HG03558 (cell line): ENCODE data around the gene CTCF.
A peak's percentile ranks its signal among the peaks of the same experiment; 100 is the strongest.

Source experiments
- ATAC-seq: cut with Tn5 transposase; IDR thresholded peaks from one replicate; pipeline ENCODE4 v1.9.1; 2021; ENCODE audit warnings: moderate number of reproducible peaks; ENCODE audit not compliant: unreplicated experiment; ENCODE audit errors: extremely low read depth

CTCF gene

DNA sequence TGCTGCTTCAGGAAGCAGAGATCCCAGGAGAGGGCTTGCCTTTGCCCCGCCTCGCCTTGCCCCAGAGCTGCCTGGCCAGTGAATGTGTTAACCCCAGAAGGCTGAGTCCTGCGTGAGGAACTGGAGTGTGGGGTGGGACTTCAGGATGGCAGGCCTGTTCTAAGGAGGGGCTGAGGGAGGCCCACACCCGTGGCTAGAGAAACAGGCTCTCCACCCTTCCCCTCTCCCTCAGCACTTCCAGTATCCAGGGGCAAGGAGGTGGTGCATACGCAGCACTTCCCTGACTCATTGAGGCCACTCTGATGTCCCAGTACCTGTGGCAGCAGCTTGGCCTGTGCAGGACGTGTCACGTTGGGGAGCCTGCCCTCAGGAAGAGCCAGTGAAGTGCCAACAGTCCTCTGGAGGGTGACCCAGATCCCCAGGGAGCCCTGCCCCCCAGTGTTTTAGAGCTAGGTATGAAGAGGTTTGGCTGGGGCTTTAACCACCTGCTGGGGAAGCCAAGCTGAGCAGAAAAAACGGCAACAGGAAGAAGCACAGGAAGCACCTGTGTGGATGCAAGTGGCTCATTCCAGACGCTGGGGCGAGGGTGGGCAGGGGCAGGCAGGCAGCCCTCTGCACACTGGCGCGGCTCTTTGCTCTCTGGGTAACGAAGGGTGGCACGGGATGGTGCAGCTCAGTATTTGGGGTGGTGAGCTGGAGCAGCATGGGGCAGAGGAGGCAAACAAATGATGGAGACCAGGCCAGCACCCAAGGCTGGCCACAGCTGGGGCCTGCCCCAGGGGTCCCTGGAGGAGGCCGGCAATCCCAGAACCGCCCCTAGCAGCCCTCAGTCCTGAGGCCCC is 14.7 kb upstream of the CTCF start:
- no peak for ATAC-seq

DNA sequence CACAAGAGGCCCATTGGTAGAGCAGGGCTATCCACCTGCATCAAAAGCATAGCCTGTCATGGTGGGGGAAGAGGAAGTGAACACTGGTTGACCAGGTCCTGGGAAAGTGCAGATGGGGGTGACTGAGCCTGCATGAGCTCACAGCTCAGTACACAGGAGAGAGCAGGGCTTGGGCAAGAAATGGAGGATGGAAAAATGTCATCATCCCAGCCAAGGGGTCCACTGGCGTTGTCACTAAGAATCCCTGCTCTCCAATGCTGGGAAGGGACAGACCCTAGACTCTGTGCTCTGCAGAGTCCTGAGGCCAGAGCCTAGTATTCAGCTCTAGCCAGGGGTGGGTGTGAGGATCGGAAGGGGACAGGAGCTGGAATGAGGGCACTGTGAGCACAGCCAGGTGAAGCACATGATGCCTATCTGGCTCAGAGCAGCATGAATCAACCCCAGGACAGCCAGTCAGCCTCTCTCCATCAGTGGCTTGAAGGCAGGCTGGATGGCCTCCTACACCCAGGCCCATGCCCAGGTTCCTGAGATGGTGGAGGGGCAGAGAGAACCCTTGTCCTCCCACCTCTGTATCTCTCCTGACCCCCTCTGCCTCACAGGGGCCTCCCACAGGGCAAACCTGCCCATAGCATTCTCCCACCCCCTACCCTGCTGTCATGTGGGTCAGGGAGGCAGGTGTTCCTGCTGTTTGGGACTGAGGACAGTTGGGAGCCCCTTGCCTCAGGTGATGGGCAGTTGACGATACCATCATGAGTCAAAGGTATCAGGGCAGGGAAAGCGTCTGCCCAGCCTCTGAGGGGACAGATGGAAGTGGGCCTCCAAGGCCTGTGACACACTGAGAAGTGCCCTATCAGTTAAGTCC is 13.8 kb upstream of the CTCF start:
- ATAC-seq: no peak

DNA sequence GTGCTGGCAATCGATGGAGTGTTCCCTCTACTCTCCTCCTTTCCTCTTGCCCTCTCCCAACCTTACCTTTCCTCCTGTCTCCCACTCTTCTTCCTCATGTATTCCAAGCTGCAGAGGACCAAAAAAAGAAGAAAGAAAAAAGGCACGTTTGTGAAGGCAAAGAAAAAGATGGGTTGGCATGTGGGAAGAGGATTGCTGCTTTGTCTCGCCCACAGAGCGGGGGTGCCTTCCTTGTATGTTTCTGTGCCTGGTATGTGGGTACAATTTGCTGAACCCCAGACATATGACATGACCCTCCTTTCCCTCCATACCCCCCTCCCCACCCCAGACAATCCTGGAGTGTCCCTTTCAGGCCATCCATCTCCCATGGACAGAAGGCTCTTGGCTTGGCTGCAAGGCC is 13.1 kb upstream of the CTCF start:
- ATAC-seq: no peak

DNA sequence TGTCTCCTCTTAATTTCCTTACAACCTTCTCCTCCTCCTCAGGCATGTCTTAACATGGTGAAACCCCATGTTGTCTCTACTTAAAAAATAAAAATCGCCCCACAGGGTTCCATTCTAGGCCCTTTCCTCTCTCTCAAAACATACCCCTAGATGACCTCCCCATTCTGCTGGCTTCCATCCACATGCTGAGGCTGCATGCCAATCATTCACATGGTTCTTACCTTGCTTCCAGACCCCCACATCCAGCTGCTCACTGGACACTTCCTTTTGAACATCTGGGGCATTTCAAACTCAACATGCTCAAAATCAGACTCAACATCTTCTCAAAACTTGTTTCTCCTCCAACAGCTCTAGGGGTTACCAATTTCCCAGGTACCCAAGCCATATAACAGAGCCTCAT is 12.4 kb upstream of the CTCF start:
- ATAC-seq: no peak

DNA sequence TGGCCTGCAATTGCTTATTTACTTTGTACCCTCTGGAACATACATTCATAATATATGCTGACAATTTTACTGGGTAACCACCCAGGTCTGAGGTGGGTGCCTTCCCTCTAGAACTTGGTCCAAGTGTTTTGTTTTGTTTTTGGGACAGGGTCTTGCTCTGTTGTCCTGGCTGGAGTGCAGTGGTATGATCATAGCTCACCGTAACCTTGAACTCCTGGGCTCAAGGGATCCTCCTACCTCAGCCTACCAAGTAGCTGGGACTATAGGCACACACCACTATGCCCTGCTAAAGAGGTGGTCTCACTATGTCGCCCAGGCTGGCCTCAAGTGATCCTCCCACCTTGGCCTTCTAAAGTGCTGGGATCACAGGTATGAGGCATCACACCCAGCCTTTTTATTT is 11.2 kb upstream of the CTCF start:
- no peak for ATAC-seq

DNA sequence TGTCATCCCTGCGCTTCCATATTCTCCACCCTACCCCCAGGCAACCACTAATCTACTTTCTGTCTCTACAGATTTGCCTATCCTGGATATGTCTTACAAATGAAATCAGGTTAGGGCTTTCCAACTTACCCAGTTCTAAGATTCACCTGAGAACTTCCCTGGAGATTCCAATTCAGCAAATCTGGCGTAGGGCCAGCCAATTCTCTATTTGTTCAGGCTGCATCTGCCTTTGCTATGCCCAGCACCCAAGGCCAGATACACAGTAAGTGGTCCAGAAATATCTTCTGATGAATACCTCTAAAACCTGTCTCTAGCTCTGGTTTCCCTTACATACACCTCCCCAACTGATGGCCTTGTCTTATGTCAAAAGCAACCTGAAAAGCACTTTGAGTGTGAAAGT is 10.4 kb upstream of the CTCF start:
- no peak for ATAC-seq

DNA sequence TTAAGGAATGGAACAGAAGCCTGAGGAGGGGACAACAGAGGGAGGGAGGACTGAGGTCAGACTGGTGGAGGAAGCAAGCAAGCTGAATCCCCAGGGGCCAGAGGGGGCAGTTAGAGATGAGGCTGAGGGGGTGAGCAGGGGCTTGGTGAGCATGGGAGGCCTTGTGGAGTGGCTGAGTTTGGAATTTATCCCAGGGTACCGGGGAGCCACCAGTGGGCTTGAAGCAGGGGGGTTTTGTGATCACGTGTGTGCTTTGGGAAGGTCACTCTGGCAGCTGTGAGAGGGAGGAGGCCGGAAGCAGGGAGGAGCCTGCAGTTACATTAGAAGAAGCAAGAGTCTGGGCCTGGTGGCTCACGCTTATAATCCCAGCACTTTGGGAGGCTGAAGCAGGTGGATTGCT is 9.8 kb upstream of the CTCF start:
- no peak for ATAC-seq

DNA sequence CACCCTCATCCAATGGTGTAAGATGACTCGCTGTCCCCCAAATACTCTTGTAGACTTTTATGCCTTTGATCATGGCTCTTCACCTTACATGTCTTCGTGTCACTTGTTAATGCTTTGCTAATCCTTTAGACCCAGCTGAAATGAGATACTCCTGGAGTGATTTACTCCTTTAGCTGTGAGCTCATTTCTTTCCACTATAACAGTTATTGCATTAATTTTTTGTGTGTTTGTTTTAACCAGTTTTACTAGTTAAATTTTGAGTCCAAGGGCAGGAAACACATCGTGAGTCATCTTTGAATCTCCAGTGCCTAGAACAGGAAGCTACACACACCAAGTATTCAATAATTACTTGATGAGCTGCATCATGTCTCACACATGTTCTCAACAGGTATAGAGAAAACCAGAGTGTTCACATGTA is 6.5 kb upstream of the CTCF start:
- ATAC-seq: no peak

DNA sequence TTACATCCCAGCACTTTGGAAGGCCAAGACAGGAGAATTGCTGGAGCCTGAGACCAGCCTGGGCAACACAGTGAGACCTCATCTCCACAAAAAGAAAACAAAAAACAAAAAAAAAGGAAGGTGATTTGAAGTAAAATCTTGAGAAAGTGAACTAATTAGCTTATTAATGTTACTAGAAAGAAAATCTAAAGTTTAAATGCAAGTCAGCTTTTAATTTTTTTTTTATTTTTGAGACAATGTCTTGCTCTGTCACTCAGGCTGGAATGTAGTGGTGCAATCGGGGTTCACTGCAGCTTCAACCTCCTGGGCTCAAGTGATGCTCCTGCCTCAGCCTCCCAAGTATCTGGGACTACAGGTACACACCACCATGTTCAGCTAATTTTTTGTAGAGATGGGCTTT is 3.5 kb upstream of the CTCF start:
- ATAC-seq: no peak

DNA sequence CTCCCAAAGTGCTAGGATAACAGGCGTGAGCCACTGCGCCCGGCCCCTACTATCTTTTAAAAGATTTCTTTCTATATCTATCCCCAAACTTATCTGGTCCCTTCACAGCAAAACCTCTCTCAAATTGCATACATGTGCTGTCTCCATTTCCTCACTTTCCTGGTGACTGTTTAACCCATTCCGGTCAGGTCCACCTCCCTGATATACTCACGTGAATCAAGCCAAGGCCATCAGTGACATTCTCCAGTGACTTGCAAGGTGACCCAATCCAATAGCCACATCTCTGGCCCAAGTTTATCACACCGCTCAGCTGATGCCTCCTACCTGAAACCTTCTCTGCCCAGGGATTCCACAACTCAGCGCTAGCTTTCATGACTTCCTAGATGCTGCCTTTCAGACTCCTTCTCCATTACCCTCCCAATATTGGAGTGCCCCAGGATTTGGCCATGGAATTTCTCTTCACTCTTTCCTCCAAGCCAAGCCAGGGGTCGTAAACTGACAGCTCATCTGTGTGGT is 1.4 kb upstream of the CTCF start:
- ATAC-seq: no peak

DNA sequence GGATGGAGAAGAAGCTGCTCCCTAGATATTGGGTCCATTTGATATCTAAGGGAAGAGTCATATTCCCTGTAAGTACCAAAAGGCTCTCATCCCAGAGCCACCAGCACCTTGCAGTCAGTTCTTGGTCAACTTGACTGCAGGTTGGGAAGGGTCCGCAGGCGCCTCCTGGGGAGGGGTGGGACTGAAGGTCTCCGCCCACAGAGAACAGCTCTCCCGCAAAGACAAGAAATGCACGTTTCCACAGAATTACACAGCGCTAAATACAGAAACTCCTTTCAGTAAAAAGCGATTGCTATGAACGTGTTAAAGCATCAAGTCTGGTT is 864 bp upstream of the CTCF start:
- ATAC-seq: no peak

DNA sequence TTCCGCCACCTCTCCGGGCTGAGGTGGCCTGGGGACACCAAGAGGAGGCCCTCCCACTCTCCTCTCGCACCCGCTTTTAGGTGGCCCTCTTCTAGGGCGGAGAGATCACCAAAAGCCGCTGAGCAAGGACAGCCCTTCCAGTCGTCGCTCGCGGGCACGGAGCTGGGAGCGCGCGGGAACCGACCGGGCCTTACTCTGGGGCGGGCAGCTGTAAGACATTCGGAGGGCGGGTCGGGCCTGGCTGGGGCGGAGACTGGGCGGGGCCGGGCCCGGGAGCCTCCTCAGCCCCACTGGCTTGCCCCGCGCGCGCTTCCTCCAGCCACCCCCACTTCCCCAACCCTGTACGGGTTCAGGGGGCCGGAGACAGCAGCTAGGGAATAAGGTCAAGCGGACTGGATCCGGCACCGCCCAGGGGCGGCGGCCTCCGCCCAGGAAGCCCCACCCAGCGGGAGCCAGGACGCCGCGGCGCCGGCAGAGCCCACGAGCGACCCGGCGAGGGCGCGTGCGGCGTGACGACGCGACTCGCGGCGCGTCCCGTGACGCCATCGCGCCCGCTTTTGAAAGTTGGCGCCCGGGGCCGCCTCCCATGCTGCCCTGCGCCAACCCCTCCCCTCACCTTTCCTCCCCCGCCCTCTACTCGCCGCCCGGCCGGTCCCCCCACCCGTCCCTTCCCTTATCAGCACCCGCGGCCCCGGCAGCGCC is 351 bp upstream of the CTCF start:
- peak; percentile 64 for ATAC-seq

DNA sequence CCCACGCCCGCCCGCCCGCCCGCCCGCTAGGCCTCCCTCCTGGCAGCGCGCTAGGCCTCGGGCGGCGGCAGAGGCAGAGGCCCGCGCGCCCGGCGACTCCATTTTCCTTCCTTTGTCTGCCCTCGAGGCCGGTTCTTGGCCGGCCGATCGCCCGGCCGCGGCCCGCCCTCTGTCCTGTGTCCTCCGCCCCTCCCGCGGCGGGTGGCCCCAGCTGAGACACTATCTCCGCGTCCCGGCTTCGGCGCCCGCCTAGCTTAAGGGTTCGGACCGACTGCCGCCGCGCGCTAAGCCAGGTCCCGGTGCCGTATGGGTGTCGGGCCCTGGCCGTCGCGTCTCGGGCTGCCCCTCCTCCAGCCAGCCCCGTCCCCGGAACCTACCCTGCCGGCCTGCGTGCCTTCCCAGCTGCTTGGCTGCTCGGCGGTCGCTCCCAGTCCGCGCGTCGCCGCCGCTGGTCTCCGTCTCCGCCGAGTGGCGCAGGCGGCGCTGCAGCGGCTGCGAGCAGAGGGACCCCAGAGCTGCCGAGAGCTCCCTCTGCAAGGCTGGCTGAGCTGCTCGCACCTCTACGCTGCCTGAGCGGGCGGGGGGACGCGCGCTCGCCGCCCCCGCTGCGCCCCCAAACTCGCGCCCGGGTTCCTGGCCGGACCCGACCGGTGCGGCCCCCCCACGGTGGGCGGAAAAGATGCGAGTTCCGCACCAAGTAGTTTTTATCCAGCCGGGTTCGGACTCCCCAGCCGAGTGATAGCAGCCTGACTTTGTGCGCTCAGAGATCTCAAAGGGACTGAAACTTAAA is 787 bp downstream of the CTCF start:
- ATAC-seq: peak; percentile 14

DNA sequence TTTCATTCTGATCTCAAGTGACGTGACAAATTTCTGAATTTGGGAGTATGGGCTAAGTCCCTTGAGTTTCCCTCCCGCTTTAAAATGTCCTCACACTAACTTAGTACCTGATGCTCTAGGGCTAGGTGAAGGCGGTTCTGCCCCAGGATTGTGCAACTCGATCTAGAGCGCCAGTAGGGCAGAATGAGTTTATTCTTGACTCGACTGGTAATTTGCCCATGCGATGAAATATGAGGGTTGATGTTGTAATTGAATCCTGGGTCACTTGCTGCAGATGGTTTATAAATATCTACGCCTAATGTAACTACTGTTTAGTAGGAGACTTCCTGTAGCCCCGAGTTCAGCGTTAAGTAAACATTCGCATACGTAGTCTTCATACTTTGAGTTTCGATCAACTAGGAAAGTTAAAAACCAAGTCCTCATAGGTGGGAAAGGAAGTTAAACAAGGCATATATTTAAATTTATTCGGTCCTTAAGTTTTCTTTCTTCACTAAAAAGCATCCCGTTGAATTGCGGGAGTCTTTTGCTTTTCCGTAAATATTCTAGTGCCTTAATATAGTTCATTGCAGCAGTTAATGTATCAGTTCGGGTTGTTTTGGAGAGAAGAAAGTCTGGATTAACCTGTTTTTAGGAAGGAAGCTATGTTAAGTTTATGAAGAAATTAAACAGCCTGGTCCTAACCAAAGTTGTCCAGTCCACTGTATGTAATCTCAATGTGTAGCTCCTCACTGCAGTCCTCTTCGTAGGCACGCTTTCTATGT is 1.6 kb downstream of the CTCF start:
- no peak for ATAC-seq

DNA sequence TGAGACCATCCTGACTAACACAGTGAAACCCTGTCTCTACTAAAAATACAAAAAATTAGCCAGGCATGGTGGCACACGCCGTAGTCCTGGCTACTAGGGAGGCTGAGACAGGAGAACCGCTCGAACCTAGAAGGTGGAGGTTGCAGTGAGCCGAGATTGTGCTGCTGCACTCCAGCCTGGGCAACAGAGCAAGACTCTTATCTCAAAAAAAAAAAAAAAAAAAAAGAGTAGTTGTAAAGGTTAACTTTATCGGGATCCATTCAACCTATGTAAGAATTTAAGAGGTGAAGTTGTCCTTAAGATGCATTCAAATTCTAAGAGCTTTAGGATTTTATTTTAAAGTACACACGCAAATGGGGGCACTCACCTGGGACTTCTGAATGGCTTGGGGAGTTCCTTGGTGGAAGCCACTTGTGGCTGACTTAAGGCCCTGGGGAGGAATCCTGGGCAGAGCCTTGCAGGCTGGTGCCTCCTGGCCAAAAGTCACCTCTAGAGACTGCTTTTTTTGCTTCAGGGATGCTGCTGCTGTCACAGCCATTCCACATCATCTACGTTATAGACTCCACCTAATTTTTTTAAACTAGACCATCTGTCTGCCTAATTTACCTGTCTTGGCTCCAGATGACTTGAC is 3.3 kb downstream of the CTCF start:
- ATAC-seq: no peak

DNA sequence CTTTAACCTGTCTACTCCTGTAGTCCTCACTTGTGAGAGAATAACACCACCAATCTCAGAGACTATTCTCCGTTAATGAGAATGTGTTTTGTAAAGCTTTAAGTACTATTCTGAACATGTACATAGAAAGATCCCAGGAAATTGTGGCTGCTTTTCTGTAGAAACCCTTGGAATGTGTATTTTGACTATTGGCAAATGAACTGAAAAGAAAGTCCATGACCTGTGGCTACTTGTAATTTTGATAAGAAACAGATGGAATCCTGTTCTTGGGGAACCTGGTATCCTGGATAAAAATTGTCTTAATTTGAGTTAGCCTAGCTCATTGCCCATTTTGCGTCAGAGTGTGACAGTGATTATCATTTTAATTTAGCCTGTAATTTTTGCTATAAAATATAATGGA is 9.1 kb downstream of the CTCF start:
- no peak for ATAC-seq

DNA sequence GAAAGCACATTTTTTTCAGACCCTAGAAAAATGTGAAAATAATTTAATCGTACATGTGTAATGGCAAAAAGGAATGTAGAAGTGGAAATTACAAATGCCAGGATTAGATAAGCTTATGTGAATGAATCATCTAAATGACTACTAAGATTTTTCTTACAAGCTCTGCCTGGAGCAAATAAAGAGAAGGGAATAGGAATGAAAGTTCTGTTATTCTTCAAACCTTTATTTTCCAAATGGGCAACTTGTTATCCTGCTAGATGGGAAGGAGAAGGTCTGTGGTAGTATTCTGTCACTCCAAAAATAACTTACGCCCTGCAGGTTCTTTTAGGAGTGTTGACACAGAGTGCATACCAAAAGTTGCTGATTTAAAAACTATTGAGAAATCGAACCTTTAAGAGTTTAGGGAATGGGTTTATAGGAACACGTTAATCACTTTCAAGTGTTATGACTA is 9.7 kb downstream of the CTCF start:
- no peak for ATAC-seq

DNA sequence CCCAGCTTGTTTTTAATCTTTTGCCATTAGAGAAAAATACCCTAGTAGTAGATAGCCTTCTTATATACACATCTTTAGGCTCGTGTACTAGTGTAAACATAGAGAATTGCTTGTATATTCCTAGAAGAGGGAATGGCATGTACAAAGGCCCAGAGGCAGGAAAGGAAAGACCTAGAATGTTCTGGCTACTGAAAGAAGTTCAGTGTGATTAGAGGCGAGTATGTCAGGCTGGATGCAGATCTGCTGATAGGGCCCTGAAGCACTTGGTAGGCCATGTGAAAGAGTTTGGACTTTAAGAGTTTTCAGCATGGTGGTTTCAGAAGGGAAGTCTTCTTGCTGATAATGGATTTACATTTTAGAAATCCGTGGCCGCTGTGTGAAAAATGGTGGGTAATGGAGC is 17.4 kb downstream of the CTCF start:
- no peak for ATAC-seq

DNA sequence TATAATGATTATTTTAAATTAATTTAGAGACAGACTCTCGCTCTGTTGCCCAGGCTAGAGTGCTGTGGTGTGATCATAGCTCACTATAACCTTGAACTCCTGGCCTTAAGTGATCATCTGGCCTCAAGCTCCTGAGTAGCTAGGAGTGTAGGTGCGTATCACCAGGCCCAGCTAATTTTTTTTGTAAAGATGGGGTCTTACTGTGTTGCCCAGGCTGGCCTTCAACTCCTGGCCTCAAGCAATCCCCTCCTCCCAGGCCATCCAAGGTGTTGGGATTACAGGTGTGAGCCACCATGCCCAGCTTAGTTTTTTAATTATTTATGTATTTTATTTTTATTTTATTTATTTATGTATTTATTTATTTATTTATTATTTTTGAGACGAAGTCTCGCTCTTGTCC is 17.9 kb downstream of the CTCF start:
- no peak for ATAC-seq
